Common myeloid progenitor, CD34-positive (primary cell): Measurements from ENCODE around the gene BRCA2.

Source experiments
- CTCF ChIA-PET: fragments of 350-600 bp; sonication (Branson Sonifier 250); formaldehyde crosslinking; loops from one replicate; lab custom pipeline; 2021; ENCODE audit warnings: antibody characterized with exemption; lab: Charles Lee
- POLR2A ChIA-PET: fragments of 350-600 bp; sonication (Branson Sonifier 250); formaldehyde crosslinking; loops from one replicate; lab custom pipeline; 2021; ENCODE audit warnings: antibody characterized with exemption; lab: Charles Lee
- DNase-seq, 3 donors: peaks; one replicate each; pipeline versions ENCODE4 v3.0.0 to v3.0.0-alpha.2; 2013
- H3K27ac ChIP-seq, 2 experiments: 1 replicate in 1 of 2; 2 replicates in 1 of 2; pipeline ENCODE4 v1.7.0; 2013; ENCODE audit warnings: inconsistent platforms in 2 of 2, low read length in 2 of 2, mild to moderate bottlenecking in 2 of 2, low read depth in 1 of 2, moderate library complexity in 1 of 2; ENCODE audit not compliant: severe bottlenecking in 2 of 2, insufficient read depth in 1 of 2, poor library complexity in 1 of 2
- H3K27me3 ChIP-seq, 5 experiments: replicated peaks in 2 of 5; 1 replicate in 3 of 5; 2 replicates in 2 of 5; pipeline versions ENCODE4 v1.6.1 to v1.7.0; 2013; ENCODE audit warnings: low read length in 4 of 5, mild to moderate bottlenecking in 2 of 5, moderate library complexity in 2 of 5, inconsistent platforms in 1 of 5; ENCODE audit not compliant: insufficient read depth in 5 of 5, control insufficient read depth in 4 of 5
- H3K36me3 ChIP-seq, 4 experiments: 1 replicate in 2 of 4; 2 replicates in 2 of 4; pipeline versions ENCODE4 v1.6.1 to v1.7.0; 2013; ENCODE audit warnings: low read length in 3 of 4, control low read depth in 1 of 4, mild to moderate bottlenecking in 1 of 4; ENCODE audit not compliant: control insufficient read depth in 4 of 4, insufficient read depth in 4 of 4
- H3K4me1 ChIP-seq, 4 experiments: 1 replicate in 3 of 4; 2 replicates in 1 of 4; pipeline versions ENCODE4 v1.6.1 to v1.7.1; 2013; ENCODE audit warnings: low read length in 3 of 4, mild to moderate bottlenecking in 3 of 4, control low read depth in 1 of 4, inconsistent platforms in 1 of 4, moderate library complexity in 1 of 4; ENCODE audit not compliant: control insufficient read depth in 4 of 4, insufficient read depth in 4 of 4; ENCODE audit errors: control extremely low read depth in 1 of 4
- H3K4me3 ChIP-seq, 7 experiments: 1 replicate in 4 of 7; 2 replicates in 3 of 7; pipeline versions ENCODE4 v1.5.1 to v1.7.0; 2013; ENCODE audit warnings: mild to moderate bottlenecking in 7 of 7, low read length in 6 of 7, moderate library complexity in 6 of 7, inconsistent platforms in 2 of 7, low read depth in 2 of 7, control low read depth in 1 of 7; ENCODE audit not compliant: insufficient read depth in 4 of 7, control insufficient read depth in 1 of 7; ENCODE audit errors: extremely low read depth in 1 of 7
- H3K9me3 ChIP-seq, 5 experiments: 1 replicate in 4 of 5; 2 replicates in 1 of 5; pipeline versions ENCODE4 v1.6.1 to v1.7.1; 2013; ENCODE audit warnings: low read length in 4 of 5, mild to moderate bottlenecking in 2 of 5, inconsistent platforms in 1 of 5, low read depth in 1 of 5, moderate library complexity in 1 of 5; ENCODE audit not compliant: control insufficient read depth in 4 of 5, insufficient read depth in 2 of 5; ENCODE audit errors: control extremely low read depth in 1 of 5
- WGBS: methylation state at CpG from one replicate; pipeline ENCODE4 v1.1.5; 2013; ENCODE audit not compliant: insufficient coverage; 5-methylcytosine and 5-hydroxymethylcytosine counted together

The BRCA2 gene

DNA sequence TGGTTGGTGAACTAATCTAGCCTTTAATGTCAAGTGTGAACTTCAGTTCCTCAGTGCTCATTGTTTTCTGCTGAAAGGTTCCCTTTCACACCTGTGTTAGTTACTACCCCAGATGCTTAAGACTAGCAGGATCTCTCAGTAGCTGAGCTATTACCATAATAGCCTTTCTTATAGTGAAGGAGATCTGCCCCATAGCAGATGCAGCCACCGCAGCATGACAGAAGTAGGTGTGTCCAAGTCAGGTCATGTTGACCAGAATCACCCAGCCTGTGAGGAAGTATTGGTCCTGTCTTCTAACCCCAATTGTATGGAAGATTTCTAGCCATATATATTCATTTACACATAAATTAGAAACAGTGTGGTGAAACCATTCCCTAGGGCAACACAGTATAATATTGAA is 37.5 kb upstream of the BRCA2 start:
- Histone ChIP-seq H3K9me3 (no peaks in the 10 kb centered on the region), H3K4me1 (no peaks in the 10 kb centered on the region), H3K27me3 (no peaks in the 10 kb centered on the region), H3K27ac (no peak overlapping the region), H3K4me3 (no peak overlapping the region), H3K36me3 (peaks cover 0 to 73% (median 18%) of the 10 kb centered on the region in 4 experiments)
- no CpG with 5 or more reads among the region's 1 CpG for WGBS
- CTCF ChIA-PET, result interaction anchor here (1.0 kb wide), 1 partner anchor 10 kb away, joined by 3 read pairs; no protein-coding TSS in a partner anchor
- DNase-seq, result no peak
- POLR2A ChIA-PET, result no interaction called here

DNA sequence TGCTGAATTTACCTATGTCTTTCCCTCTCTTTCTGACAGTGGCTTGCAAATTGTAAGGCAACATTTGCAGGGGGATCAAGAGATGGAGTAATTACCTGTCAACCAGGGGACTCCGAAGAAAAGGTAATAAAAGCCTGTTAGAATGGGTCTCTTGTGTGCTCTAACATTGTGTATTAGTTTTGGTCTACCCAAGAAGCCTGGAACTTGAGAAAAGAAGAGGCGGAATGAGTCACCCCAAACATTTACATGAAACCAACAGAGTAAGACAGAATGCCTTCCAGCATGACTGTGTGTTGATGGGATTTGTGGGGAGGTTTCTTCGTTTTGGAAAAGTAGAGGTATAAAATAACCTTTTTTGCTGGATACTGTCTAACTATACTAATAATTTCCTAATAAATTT is 36.9 kb upstream of the BRCA2 start:
- no peak overlapping the region for H3K27ac ChIP-seq
- H3K9me3 ChIP-seq, result no peaks in the 10 kb centered on the region
- CTCF ChIA-PET, result interaction anchor here (1.6 kb wide), 1 partner anchor 10 kb away, joined by 4 read pairs; no protein-coding TSS in a partner anchor
- no peak for DNase-seq
- no peaks in the 10 kb centered on the region for H3K4me1 ChIP-seq
- no peak overlapping the region for H3K4me3 ChIP-seq
- POLR2A ChIA-PET, result no interaction called here
- peaks cover 0 to 74% (median 17%) of the 10 kb centered on the region in 4 experiments for H3K36me3 ChIP-seq
- H3K27me3 ChIP-seq, result no peaks in the 10 kb centered on the region
- no CpG with 5 or more reads among the region's 3 CpGs for WGBS

DNA sequence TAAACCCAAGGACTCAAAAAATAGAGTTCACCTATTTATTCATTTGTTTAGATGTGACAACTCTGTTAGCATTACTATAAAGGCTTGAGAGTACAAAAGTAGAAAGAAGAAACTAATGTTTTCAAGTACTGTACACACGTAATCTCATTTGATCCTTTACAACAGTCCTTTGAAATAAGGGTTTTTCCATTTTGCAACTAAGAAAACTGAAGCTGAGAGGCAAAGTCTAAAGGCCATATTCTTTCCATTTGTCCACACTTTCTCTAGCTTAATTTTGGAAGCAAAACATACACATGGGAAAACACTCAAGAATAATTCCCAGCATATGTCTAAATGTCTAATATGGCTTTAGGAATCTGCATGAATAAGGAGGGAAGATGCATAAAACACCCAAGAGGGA is 34.2 kb upstream of the BRCA2 start:
- ChIA-PET POLR2A (no interaction called here), CTCF (interaction anchor here (0.8 to 1.4 kb wide), 3 partner anchors 9 to 34 kb away, joined by 3 read pairs; no protein-coding TSS in a partner anchor)
- H3K27me3 ChIP-seq, result no peaks in the 10 kb centered on the region
- no peak overlapping the region for H3K27ac ChIP-seq
- no peaks in the 10 kb centered on the region for H3K4me1 ChIP-seq
- 100% methylated on average over 1 of the region's 1 CpG for WGBS
- no peaks in the 10 kb centered on the region for H3K9me3 ChIP-seq
- no peak for DNase-seq
- no peak overlapping the region for H3K4me3 ChIP-seq
- peaks cover 0 to 53% (median 14%) of the 10 kb centered on the region in 4 experiments for H3K36me3 ChIP-seq

DNA sequence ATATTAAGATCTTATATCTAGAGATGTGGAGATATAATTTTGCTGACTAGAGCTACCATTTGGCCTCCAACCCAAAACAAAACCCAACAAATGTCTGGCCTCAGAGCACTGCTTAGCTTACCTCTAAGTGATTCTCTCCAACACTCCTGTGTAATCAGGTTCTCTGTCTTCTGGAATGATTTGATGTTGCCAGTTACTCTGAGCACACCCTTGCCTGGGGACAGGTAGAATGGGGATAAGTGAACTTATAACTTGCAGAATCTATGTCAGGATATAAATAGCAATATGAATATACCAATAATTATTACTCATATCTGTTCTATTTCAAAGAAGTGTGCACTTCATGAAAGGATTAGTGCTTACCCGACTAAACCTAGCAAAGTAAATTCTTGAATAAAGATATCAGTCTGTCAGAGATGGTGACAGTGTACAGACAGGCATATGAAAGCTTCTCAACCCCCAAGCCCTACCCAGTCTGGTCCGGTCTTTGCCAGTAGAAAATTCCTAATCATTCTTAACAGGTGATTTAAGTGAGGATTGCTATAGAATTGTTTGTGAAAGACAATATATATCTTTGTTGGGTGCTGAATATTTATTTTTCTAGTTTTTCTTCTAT is 33.1 kb upstream of the BRCA2 start:
- Histone ChIP-seq H3K27me3 (no peaks in the 10 kb centered on the region), H3K9me3 (no peaks in the 10 kb centered on the region), H3K4me1 (no peaks in the 10 kb centered on the region), H3K27ac (no peak overlapping the region), H3K4me3 (no peak overlapping the region), H3K36me3 (peaks cover 0 to 43% (median 11%) of the 10 kb centered on the region in 4 experiments)
- ChIA-PET CTCF (interaction anchor here (1.4 to 1.6 kb wide), 2 partner anchors 27 to 35 kb away, joined by 3 to 4 read pairs; no protein-coding TSS in a partner anchor), POLR2A (interaction anchor here (0.6 kb wide), 1 partner anchor 107 kb away, joined by 3 read pairs; no protein-coding TSS in a partner anchor)
- DNase-seq, result no peak
- WGBS, result 80% methylated on average over 1 of the region's 2 CpGs

DNA sequence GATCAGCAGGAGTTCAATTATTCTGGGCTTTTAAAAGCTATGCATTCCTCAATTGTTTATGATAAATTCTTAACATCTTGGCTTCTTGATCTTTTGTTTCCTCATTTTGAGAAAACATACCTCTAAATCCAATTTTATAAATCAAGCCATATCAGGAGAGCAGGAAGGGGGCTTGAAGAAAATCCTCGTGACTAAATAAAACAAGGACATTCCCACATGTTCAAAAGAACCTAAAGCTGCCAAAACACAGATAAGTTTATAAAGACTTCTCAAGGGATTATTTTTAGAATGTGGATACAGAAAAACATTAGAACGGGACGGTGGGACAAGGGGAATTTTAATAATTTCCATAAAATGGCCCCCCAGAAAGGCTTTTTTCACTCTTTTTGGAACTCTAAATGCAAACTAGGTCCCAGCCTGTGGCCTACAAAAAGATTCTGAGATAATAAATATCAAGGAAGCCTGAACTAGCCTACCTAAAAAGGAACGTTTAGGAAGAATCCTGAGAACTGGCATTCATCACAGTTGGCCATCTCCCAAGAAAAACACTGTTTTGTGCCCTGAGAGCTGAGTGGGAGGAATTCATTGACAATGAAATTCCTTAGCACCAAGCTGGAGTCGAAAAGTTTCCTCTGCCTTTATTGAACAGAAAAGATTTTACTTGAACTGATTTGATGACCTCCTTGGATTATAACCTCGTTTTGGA is 30.2 kb upstream of the BRCA2 start:
- Histone ChIP-seq H3K9me3 (no peaks in the 10 kb centered on the region), H3K27me3 (no peaks in the 10 kb centered on the region), H3K36me3 (peaks cover 0 to 21% (median 5%) of the 10 kb centered on the region in 4 experiments), H3K27ac (no peak overlapping the region), H3K4me1 (no peaks in the 10 kb centered on the region), H3K4me3 (no peak overlapping the region)
- DNase-seq, result no peak
- ChIA-PET CTCF (no interaction called here), POLR2A (no interaction called here)
- 95% methylated on average over 3 of the region's 6 CpGs for WGBS

DNA sequence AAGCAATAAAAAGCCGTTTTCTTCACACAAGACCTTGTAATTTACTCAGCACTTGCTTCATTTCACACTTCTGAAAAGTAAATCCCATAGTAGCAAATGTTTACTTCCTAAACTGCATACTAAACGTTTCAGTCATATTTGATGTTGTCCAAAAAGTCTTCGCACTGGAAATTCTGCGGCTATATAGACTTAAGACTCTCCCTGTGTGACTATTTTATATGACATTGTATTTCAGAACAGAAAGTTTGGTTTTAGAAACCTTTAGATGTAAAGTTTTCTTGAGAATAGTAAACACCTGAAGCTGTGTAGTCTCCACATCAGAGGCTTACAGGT is 29.7 kb upstream of the BRCA2 start:
- Histone ChIP-seq H3K27me3 (no peaks in the 10 kb centered on the region), H3K27ac (no peak overlapping the region), H3K36me3 (peaks cover 0 to 24% (median 7%) of the 10 kb centered on the region in 4 experiments), H3K4me1 (no peaks in the 10 kb centered on the region), H3K4me3 (no peak overlapping the region), H3K9me3 (no peaks in the 10 kb centered on the region)
- ChIA-PET POLR2A (no interaction called here), CTCF (no interaction called here)
- 91% methylated on average over 4 of the region's 4 CpGs for WGBS
- no peak for DNase-seq

DNA sequence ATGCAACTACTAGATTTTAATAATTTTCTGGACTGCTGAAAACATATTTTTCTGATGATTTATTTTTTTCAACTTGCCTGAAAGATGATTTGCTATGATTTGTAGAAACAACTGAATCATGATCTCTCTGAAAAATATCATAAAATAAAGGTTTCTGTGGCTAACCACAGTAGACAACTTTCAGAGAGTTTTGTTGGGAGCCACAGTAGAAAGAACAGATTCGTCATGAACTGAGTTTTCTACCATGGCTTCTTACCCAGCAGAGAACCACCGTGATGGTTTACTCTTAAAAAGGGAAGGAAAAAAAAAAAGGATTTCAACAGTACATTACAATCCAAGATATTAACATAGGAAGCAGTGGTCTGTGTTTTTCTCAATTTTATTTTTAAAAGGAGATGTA is 18.1 kb upstream of the BRCA2 start:
- WGBS, result no CpG with 5 or more reads among the region's 2 CpGs
- Histone ChIP-seq H3K4me3 (no peak overlapping the region), H3K36me3 (peaks cover 0 to 20% (median 3%) of the 10 kb centered on the region in 4 experiments), H3K4me1 (peaks cover 0 to 18% (median 14%) of the 10 kb centered on the region in 4 experiments), H3K9me3 (no peaks in the 10 kb centered on the region), H3K27me3 (no peaks in the 10 kb centered on the region), H3K27ac (no peak overlapping the region)
- CTCF ChIA-PET, result no interaction called here
- peak in 2 of 3 donors; percentile 61 for DNase-seq
- POLR2A ChIA-PET, result no interaction called here
